PC-9 (cell line): Measurements from ENCODE around the gene MAPT. TPM values are rescaled to one million over a fixed set of nuclear protein-coding genes. Genes with fewer than 3 reads are reported as not detected.
"Not testable (repeated sequence)": the region's sequence is repeated elsewhere in the genome, so short reads cannot be mapped to it uniquely, and the experiment has no call there.

Source experiments
- BruUV-seq: library from RNA; stranded (reverse); fragments of 400-500 nt; replicated peaks from 2 replicates; lab custom pipeline; 2021; lab: Mats Ljungman, UMichigan
- CTCF ChIA-PET: fragments of 300-600 bp; sonication (Branson Sonifier 250); formaldehyde crosslinking; loops from one replicate; lab custom pipeline; 2022; ENCODE audit warnings: antibody characterized with exemption; lab: Charles Lee
- POLR2A ChIA-PET: fragments of 300-600 bp; sonication (Branson Sonifier 250); formaldehyde crosslinking; loops from one replicate; lab custom pipeline; 2022; ENCODE audit warnings: antibody characterized with exemption; ENCODE audit not compliant: unreplicated experiment; lab: Charles Lee
- DNase-seq, 2 experiments: peaks; one replicate each; pipeline versions ENCODE4 v3.0.0 to v3.0.0-alpha.2; 2015 to 2022; ENCODE audit warnings: mixed read lengths in 1 of 2
- H2AFZ ChIP-seq: fragments of 200-600 bp; sonication (generic); 2 replicates; pipeline ENCODE4 v1.8.1; 2017; ENCODE audit warnings: antibody characterized with exemption
- H3F3A ChIP-seq: fragments of 200-600 bp; sonication (generic); 2 replicates; pipeline ENCODE4 v1.8.1; 2017; ENCODE audit warnings: antibody characterized with exemption, mild to moderate bottlenecking, low read depth; ENCODE audit not compliant: insufficient read depth
- H3K27ac ChIP-seq: fragments of 200-600 bp; sonication (generic); 2 replicates; pipeline ENCODE4 v1.6.1; 2016; ENCODE audit warnings: mixed run types
- H3K27me3 ChIP-seq: fragments of 200-600 bp; sonication (generic); 2 replicates; pipeline ENCODE4 v1.6.1; 2016; ENCODE audit warnings: low read depth, mixed run types; ENCODE audit not compliant: insufficient read depth
- H3K36me3 ChIP-seq: fragments of 200-600 bp; sonication (generic); 2 replicates; pipeline ENCODE4 v1.6.1; 2016; ENCODE audit warnings: low read depth, mixed run types
- H3K4me1 ChIP-seq: fragments of 200-600 bp; sonication (generic); replicated peaks from 2 replicates; pipeline ENCODE4 v1.6.1; 2016; ENCODE audit warnings: mixed run types; ENCODE audit not compliant: insufficient read depth
- H3K4me2 ChIP-seq: fragments of 200-600 bp; sonication (generic); 2 replicates; pipeline ENCODE4 v1.6.1; 2017; ENCODE audit warnings: mixed run types
- H3K4me3 ChIP-seq: fragments of 200-600 bp; sonication (generic); 2 replicates; pipeline ENCODE4 v1.6.1; 2016; ENCODE audit warnings: mixed run types
- H3K79me2 ChIP-seq: fragments of 200-600 bp; sonication (generic); 2 replicates; pipeline ENCODE4 v1.6.1; 2017; ENCODE audit warnings: low read depth, mixed run types
- H3K9me2 ChIP-seq: fragments of 200-600 bp; sonication (generic); 2 replicates; pipeline ENCODE4 v1.8.1; 2017; ENCODE audit warnings: mild to moderate bottlenecking; ENCODE audit not compliant: insufficient read depth
- H3K9me3 ChIP-seq: fragments of 200-600 bp; sonication (generic); 2 replicates; pipeline ENCODE4 v1.8.1; 2016; ENCODE audit warnings: low read depth; ENCODE audit not compliant: insufficient read depth
- H4K20me1 ChIP-seq: fragments of 200-600 bp; sonication (generic); 2 replicates; pipeline ENCODE4 v1.8.1; 2017; ENCODE audit not compliant: insufficient read depth
- EZH2 ChIP-seq: fragments of 200-600 bp; sonication (generic); IDR thresholded peaks from 2 replicates; pipeline ENCODE4 v1.8.0; 2017; ENCODE audit warnings: antibody characterized with exemption, low read depth
- intact Hi-C: fragments of 100-400 bp; cut with micrococcal nuclease; formaldehyde crosslinking; loops from one replicate; pipeline ENCODE4 v1.10.0; 2022; ENCODE audit not compliant: unreplicated experiment
- total RNA-seq: library from RNA; stranded (reverse); gene quantifications from 2 replicates; pipeline ENCODE4 v1.2.3, GENCODE V29; 2021
- TF ChIP-seq, protein P1 (sequence below): fragments of 200-600 bp; sonication (generic); conservative IDR thresholded peaks from 2 replicates; pipeline ENCODE4 v1.6.1; 2017; ENCODE audit warnings: mixed run types, antibody characterized with exemption, mild to moderate bottlenecking, moderate library complexity

The MAPT gene
- total RNA-seq, 1 experiment from 2014 or later, result 0.85 TPM

DNA sequence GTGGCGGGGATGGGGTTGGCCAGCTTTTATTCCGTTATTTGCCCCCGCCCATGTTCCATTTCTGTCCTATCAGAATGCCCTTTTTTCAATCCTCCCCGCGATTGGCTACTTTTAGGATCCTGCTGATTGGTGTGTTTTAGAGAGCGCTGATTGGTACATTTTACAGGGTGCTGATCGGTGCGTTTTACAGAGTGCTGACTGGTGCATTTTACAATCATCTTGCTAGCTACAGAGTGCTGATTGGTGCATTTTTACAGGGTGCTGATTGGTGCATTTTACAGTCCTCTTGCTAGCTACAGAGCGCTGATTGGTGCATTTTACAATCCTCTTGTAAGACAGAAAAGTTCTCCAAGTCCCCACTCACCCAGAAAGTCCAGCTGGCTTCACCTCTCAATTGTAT is 32.2 kb upstream of the MAPT start:
- H3K4me2 ChIP-seq, H4K20me1 ChIP-seq, H2AFZ ChIP-seq, H3F3A ChIP-seq, H3K79me2 ChIP-seq, BruUV-seq, H3K4me3 ChIP-seq, POLR2A ChIA-PET, H3K4me1 ChIP-seq, intact Hi-C loops, H3K9me3 ChIP-seq, H3K9me2 ChIP-seq, CTCF ChIA-PET, H3K27ac ChIP-seq, H3K36me3 ChIP-seq, DNase-seq: not testable (repeated sequence)
- peaks cover 93% of the 10 kb centered on the region for H3K27me3 ChIP-seq
- 0 out of 2 replicates have a peak, but pooled peaks have one; percentile 48 for TF ChIP-seq EZH2

DNA sequence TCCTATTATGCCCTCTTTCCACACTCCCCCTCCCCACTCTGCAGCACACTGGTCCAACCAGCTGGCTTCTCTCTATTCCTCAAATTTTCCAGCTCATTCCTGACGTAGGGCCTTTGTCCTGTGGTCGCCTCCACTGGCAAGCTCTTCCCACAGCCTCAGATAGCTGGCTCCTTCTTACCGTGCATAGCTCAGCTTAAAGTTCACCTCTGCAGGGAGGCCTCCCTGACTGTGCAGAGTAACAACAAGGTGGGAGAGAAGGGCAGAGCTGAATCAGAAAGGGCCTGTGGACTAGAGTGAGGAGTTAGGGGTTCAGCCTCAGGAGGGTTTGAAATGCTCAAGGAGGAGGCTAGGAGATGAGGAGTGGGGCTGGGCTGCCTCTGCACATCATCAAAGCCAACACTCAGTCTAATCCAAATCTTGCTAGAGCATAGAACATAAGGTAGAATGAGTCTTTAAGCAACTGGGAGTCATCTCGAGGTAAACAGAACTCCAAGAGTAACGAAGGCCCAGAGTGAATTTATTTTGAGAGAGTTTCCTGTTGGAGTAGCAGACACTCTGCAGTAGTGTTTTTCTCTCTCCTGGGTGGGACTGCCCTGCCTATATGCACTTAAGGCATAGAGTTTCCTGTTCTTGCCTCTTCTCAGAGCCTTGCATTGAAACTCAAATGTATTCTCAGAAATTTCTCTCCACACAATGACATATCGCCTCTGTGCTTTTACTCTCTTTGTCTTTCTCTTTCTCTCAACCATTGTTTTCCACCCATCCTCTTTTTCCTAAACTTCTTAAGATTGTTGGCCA is 30.3 kb upstream of the MAPT start:
- no peaks in the 10 kb centered on the region for H3K36me3 ChIP-seq
- no peaks in the 10 kb centered on the region for H4K20me1 ChIP-seq
- H3K4me2 ChIP-seq, result no peak overlapping the region
- H3K27ac ChIP-seq, result no peak overlapping the region
- peaks cover 9% of the 10 kb centered on the region for H3K9me3 ChIP-seq
- no peak for DNase-seq
- no peaks in the 10 kb centered on the region for H3K79me2 ChIP-seq
- H3K9me2 ChIP-seq, result no peaks in the 10 kb centered on the region
- intact Hi-C loops, result no loop called here
- no peak overlapping the region for H2AFZ ChIP-seq
- no peak for TF ChIP-seq EZH2
- TF ChIP-seq, protein P1, sequence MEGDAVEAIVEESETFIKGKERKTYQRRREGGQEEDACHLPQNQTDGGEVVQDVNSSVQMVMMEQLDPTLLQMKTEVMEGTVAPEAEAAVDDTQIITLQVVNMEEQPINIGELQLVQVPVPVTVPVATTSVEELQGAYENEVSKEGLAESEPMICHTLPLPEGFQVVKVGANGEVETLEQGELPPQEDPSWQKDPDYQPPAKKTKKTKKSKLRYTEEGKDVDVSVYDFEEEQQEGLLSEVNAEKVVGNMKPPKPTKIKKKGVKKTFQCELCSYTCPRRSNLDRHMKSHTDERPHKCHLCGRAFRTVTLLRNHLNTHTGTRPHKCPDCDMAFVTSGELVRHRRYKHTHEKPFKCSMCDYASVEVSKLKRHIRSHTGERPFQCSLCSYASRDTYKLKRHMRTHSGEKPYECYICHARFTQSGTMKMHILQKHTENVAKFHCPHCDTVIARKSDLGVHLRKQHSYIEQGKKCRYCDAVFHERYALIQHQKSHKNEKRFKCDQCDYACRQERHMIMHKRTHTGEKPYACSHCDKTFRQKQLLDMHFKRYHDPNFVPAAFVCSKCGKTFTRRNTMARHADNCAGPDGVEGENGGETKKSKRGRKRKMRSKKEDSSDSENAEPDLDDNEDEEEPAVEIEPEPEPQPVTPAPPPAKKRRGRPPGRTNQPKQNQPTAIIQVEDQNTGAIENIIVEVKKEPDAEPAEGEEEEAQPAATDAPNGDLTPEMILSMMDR, result no peak
- peaks cover 100% of the 10 kb centered on the region for H3K27me3 ChIP-seq
- CTCF ChIA-PET, result no interaction called here
- POLR2A ChIA-PET, result no interaction called here
- H3K4me3 ChIP-seq, result no peak overlapping the region
- BruUV-seq, result no TSS peak
- H3F3A ChIP-seq, result no peaks in the 10 kb centered on the region
- no peaks in the 10 kb centered on the region for H3K4me1 ChIP-seq

DNA sequence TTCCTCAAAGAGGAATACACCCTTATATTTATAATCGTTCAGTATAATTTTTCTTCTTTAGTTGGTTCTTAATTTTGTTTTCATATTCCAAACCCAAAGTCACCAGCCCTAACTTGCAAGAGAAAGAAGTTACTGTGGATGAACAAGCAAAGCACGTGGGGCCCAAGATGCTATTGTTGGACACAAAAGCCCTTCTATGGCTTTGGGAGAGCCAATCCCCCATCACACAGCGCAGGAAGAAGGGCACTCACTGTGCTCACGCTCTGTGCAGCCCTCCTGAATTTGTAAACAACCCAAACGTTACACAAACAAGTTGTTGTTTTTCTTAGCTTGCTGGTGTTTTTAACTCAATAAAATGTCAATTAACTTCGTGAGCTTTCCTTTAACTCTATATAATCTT is 27.2 kb upstream of the MAPT start:
- BruUV-seq, result no TSS peak
- intact Hi-C loops, result no loop called here
- H3F3A ChIP-seq, result no peaks in the 10 kb centered on the region
- H3K9me3 ChIP-seq, result peaks cover 2% of the 10 kb centered on the region; the same call in 1 of the 2 replicates
- H2AFZ ChIP-seq, result no peak overlapping the region
- CTCF ChIA-PET, result no interaction called here
- DNase-seq, result no peak
- no peaks in the 10 kb centered on the region for H4K20me1 ChIP-seq
- no peaks in the 10 kb centered on the region for H3K79me2 ChIP-seq
- POLR2A ChIA-PET, result no interaction called here
- TF ChIP-seq, protein P1, result no peak
- TF ChIP-seq EZH2, result no peak
- peaks cover 98% of the 10 kb centered on the region for H3K27me3 ChIP-seq
- H3K36me3 ChIP-seq, result no peaks in the 10 kb centered on the region
- H3K4me3 ChIP-seq, result no peak overlapping the region
- H3K4me2 ChIP-seq, result no peak overlapping the region
- H3K4me1 ChIP-seq, result no peaks in the 10 kb centered on the region
- H3K9me2 ChIP-seq, result no peaks in the 10 kb centered on the region
- H3K27ac ChIP-seq, result no peak overlapping the region
